ENCODE measurements around the gene PPARG.
"Not testable (repeated sequence)": the region's sequence is repeated elsewhere in the genome, so short reads cannot be mapped to it uniquely, and the experiment has no call there.

DNA sequence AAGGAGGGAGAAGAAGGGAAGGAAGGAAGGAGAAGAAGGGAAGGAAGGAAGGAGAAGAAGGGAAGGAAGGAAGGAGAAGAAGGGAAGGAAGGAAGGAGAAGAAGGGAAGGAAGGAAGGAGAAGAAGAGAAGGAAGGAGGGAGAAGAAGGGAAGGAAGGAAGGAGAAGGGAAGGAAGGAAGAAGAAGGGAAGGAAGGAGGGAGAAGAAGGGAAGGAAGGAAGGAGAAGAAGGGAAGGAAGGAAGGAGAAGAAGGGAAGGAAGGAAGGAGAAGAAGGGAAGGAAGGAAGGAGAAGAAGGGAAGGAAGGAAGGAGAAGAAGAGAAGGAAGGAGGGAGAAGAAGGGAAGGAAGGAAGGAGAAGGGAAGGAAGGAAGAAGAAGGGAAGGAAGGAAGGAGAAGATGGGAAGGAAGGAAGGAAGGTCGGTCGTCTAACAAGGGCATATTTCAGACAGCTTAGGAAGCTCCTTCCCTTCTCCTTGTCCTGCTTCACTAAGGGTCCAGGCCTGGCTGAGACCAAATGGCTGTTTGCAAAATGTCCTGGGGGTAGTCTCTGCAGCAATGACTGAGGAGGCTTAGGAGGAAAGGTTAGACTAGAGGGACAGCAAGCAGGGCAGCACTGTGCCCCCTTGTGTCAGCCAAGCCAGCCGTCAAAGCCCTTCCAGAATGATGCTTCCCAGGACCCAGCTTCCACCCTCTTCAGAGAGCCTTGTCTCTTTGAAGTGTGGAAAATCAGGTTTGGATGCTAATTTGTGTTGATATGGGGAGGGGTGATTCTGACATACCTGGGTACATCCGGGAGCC, 159.7 kb downstream of the PPARG start:
- not testable (repeated sequence) for TF ChIP-seq POLR2A, CTCF (IDR thresholded peaks at IDR 0.05)
